ENCODE data around the gene TYW5. TPM values are rescaled to one million over a fixed set of nuclear protein-coding genes. Genes with fewer than 3 reads are reported as not detected.

Gene TYW5
- polyA plus RNA-seq, 1 donor (not counting 4 experiments of a cell fraction or from before 2014, with no cell fraction given) = 9.9 TPM

GRCh38 chr2:199911052-199911876 lies 44.0 kb downstream of the TYW5 start, which contains the start of gene C2orf69:
Gene C2orf69, plus strand, starts transcription at chr2:199911293. Its CDS starts 146 bp downstream, at chr2:199911439.
- Histone ChIP-seq H4K20me1 (ENCODE audit: control insufficient read depth, extremely low read depth, insufficient read depth, low read length) (no peaks in the 10 kb centered on the region), H2AFZ (ENCODE audit: control insufficient read depth, low read length) (peak within 1 kb of the TSS; percentile 70), H3K9ac (ENCODE audit: control insufficient read depth, extremely low read depth, insufficient read depth, low read length) (peak within 1 kb of the TSS; percentile 90), H3K4me2 (ENCODE audit: control insufficient read depth, extremely low read depth, insufficient read depth, low read depth, low read length) (peak within 1 kb of the TSS; percentile 89), H3K79me2 (ENCODE audit: control insufficient read depth, insufficient read depth, low read length) (peaks cover 42% of the 10 kb centered on the region), H3K36me3 (ENCODE audit: control insufficient read depth in 2 of 2, extremely low read depth in 1 of 2, insufficient read depth in 2 of 2, low read length in 2 of 2) (no peaks in the 10 kb centered on the region), H3K9me3 (ENCODE audit: control insufficient read depth, low read depth, low read length) (no peaks in the 10 kb centered on the region), H3K4me1 (ENCODE audit: control insufficient read depth, extremely low read depth, insufficient read depth, low read length) (peaks cover 15% of the 10 kb centered on the region), H3K4me3 (ENCODE audit: control insufficient read depth in 2 of 3, extremely low read depth in 1 of 3, insufficient read depth in 2 of 3, low read depth in 1 of 3, low read length in 3 of 3) (peak within 1 kb of the TSS; percentile 92 to 100 (median 98)), H3K9me1 (ENCODE audit: control insufficient read depth, extremely low read depth, insufficient read depth, low read length) (no peaks in the 10 kb centered on the region), H3K27ac (ENCODE audit: control insufficient read depth, insufficient read depth, low read length) (peak within 1 kb of the TSS; percentile 73), H3K27me3 (ENCODE audit: control insufficient read depth, extremely low read depth, insufficient read depth, low read length) (no peaks in the 10 kb centered on the region)
- DNase-seq (ENCODE audit: low read depth, low spot score) (peak; percentile 87), FAIRE-seq (peak; percentile 86)
- TF ChIP-seq CTCF (optimal IDR thresholded peaks at IDR 0.05 in 1 of 3, IDR thresholded peaks at IDR 0.05 in 1 of 3, conservative IDR thresholded peaks at IDR 0.05 in 1 of 3; ENCODE audit: extremely low read depth in 1 of 3, insufficient read depth in 2 of 3, low read length in 3 of 3) (no peak), EZH2 (IDR thresholded peaks at IDR 0.05; ENCODE audit: low read length) (no peak)
- dilution Hi-C loops (cut with MboI; ENCODE audit: extremely low pct_ligation_motif_present, low sequenced_read_pairs) = no loop called here

DNA sequence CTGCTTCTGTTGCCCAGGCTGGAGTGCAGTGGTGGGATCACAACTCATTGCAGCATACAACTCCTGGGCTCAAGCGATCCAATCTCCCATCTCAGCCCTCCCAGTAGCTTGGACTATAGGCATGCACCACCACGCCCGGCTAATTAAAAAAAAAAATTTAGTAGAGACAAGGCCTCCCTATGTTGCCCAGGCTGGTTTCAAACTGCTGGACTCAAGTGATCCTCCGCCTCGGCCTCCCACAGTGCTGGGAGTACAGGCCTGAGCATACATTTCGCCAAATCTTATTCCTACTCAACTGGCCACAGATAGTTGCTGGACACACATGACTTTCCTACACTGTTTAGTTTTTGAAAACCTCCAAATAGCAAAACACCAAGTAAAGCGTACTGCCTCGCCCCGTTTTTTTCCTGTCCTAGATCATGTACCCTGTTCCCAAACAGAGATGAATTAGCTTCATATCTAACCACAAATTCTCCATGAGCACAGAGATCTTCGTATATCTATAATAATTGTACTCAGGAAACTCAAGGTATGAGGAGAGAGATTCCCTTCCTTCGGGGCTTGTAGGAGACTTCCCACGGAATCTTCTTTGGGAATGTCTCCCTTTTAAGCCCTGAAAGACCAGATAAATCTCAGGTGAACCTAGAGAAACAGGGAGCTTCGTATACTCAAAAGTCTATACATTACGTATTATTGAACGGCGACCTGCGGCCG lies 44.8 kb downstream of the TYW5 start:
- H3K27ac ChIP-seq (ENCODE audit: control insufficient read depth, insufficient read depth, low read length) = peak overlapping the region; percentile 65

More for the DNA sequence above, 44.8 kb downstream of the TYW5 start:
- Histone ChIP-seq H3K36me3 (ENCODE audit: control insufficient read depth in 2 of 2, extremely low read depth in 1 of 2, insufficient read depth in 2 of 2, low read length in 2 of 2) (no peaks in the 10 kb centered on the region), H3K9ac (ENCODE audit: control insufficient read depth, extremely low read depth, insufficient read depth, low read length) (peak overlapping the region; percentile 39), H3K4me3 (ENCODE audit: control insufficient read depth in 2 of 3, extremely low read depth in 1 of 3, insufficient read depth in 2 of 3, low read depth in 1 of 3, low read length in 3 of 3) (peak overlapping the region; percentile 2 to 98 (median 92)), H3K27me3 (ENCODE audit: control insufficient read depth, extremely low read depth, insufficient read depth, low read length) (no peaks in the 10 kb centered on the region), H2AFZ (ENCODE audit: control insufficient read depth, low read length) (peak overlapping the region; percentile 65), H3K4me1 (ENCODE audit: control insufficient read depth, extremely low read depth, insufficient read depth, low read length) (peaks cover 15% of the 10 kb centered on the region), H4K20me1 (ENCODE audit: control insufficient read depth, extremely low read depth, insufficient read depth, low read length) (no peaks in the 10 kb centered on the region), H3K79me2 (ENCODE audit: control insufficient read depth, insufficient read depth, low read length) (peaks cover 35% of the 10 kb centered on the region), H3K9me1 (ENCODE audit: control insufficient read depth, extremely low read depth, insufficient read depth, low read length) (no peaks in the 10 kb centered on the region), H3K4me2 (ENCODE audit: control insufficient read depth, extremely low read depth, insufficient read depth, low read depth, low read length) (peak overlapping the region; percentile 77), H3K9me3 (ENCODE audit: control insufficient read depth, low read depth, low read length) (no peaks in the 10 kb centered on the region)
- FAIRE-seq = no peak
- no peak for DNase-seq (ENCODE audit: low read depth, low spot score)
- dilution Hi-C loops (cut with MboI; ENCODE audit: extremely low pct_ligation_motif_present, low sequenced_read_pairs) = no loop called here
- TF ChIP-seq CTCF (optimal IDR thresholded peaks at IDR 0.05 in 1 of 3, IDR thresholded peaks at IDR 0.05 in 1 of 3, conservative IDR thresholded peaks at IDR 0.05 in 1 of 3; ENCODE audit: extremely low read depth in 1 of 3, insufficient read depth in 2 of 3, low read length in 3 of 3) = no peak
- no peak for TF ChIP-seq EZH2 (IDR thresholded peaks at IDR 0.05; ENCODE audit: low read length)

Data from keratinocyte (primary cell).